Smooth muscle cell (in vitro differentiated cells): Measurements from ENCODE around the gene DKK3. TPM values are rescaled to one million over a fixed set of nuclear protein-coding genes. Genes with fewer than 3 reads are reported as not detected.

Experiments used
- DNase-seq: peaks from one replicate; lab custom pipeline; 2025; ENCODE audit not compliant: unreplicated experiment; lab: John Stamatoyannopoulos, UW
- H2AFZ ChIP-seq: fragments of 200-600 bp; sonication (generic); 2 replicates; pipeline ENCODE4 v1.6.0; 2016; ENCODE audit warnings: antibody characterized with exemption, low read depth, mild to moderate bottlenecking
- H3F3A ChIP-seq: fragments of 200-600 bp; sonication (generic); 2 replicates; pipeline ENCODE4 v1.6.0; 2017; ENCODE audit warnings: antibody characterized with exemption, low read depth
- H3K27ac ChIP-seq: fragments of 200-600 bp; sonication (generic); 2 replicates; pipeline ENCODE4 v1.5.1; 2016; ENCODE audit warnings: low read depth, mild to moderate bottlenecking
- H3K27me3 ChIP-seq: fragments of 200-600 bp; sonication (generic); 2 replicates; pipeline ENCODE4 v1.6.1; 2016; ENCODE audit warnings: low read depth, mild to moderate bottlenecking
- H3K36me3 ChIP-seq: fragments of 200-600 bp; sonication (generic); 2 replicates; pipeline ENCODE4 v1.5.1; 2016; ENCODE audit warnings: low read depth
- H3K4me1 ChIP-seq: fragments of 200-600 bp; sonication (generic); 2 replicates; pipeline ENCODE4 v1.5.1; 2016; ENCODE audit warnings: low read depth
- H3K4me2 ChIP-seq: fragments of 200-600 bp; sonication (generic); 2 replicates; pipeline ENCODE4 v1.6.0; 2016; ENCODE audit warnings: mild to moderate bottlenecking
- H3K4me3 ChIP-seq: fragments of 200-600 bp; sonication (generic); 2 replicates; pipeline ENCODE4 v1.5.1; 2016; ENCODE audit warnings: mild to moderate bottlenecking
- H3K79me2 ChIP-seq: fragments of 200-600 bp; sonication (generic); 2 replicates; pipeline ENCODE4 v1.6.0; 2016; ENCODE audit warnings: low read depth, mild to moderate bottlenecking
- H3K9ac ChIP-seq: fragments of 200-600 bp; sonication (generic); 2 replicates; pipeline ENCODE4 v1.6.0; 2016; ENCODE audit warnings: low read depth
- H3K9me3 ChIP-seq: fragments of 200-600 bp; sonication (generic); replicated peaks from 2 replicates; pipeline ENCODE4 v1.5.1; 2016; ENCODE audit warnings: low read depth
- H4K20me1 ChIP-seq: fragments of 200-600 bp; sonication (generic); 2 replicates; pipeline ENCODE4 v1.6.0; 2016; ENCODE audit warnings: low read depth
- CTCF ChIP-seq: fragments of 200-600 bp; sonication (generic); IDR thresholded peaks from 2 replicates; pipeline ENCODE4 v1.5.1; 2017; ENCODE audit warnings: borderline replicate concordance, mild to moderate bottlenecking, antibody characterized with exemption; ENCODE audit not compliant: insufficient read depth, poor library complexity, severe bottlenecking
- WGBS: methylation state at CpG from one replicate; pipeline ENCODE4 v1.1.7; 2016; ENCODE audit warnings: low lambda C conversion rate; 5-methylcytosine and 5-hydroxymethylcytosine counted together
- polyA plus RNA-seq: library from polyadenylated mRNA; unstranded; fragments of >200 nt; fragmentation: Nextera tagmentation; extraction: Ambion mirVana; gene quantifications from 2 replicates; pipeline ENCODE4 v1.2.1, GENCODE V29; 2016
- total RNA-seq: library from RNA; depleted of rRNA; stranded (reverse); fragments of >200 nt; gene quantifications from 2 replicates; pipeline ENCODE4 v1.2.3, GENCODE V29; 2014

Gene DKK3
- total and polyA plus RNA-seq, 2 experiments from 2014 or later = 105 to 113 TPM

GRCh38 chr11:11969380-11970215, 38.8 kb downstream of the DKK3 start:
- Histone ChIP-seq H3K36me3 (no peaks in the 10 kb centered on the region), H3K9ac (no peak overlapping the region), H3K4me1 (peaks cover 9% of the 10 kb centered on the region), H3K27me3 (no peaks in the 10 kb centered on the region), H2AFZ (no peak overlapping the region), H3K79me2 (no peaks in the 10 kb centered on the region), H3K9me3 (no peaks in the 10 kb centered on the region), H3K4me3 (no peak overlapping the region), H3F3A (no peaks in the 10 kb centered on the region), H3K4me2 (no peak overlapping the region), H4K20me1 (no peaks in the 10 kb centered on the region), H3K27ac (no peak overlapping the region)
- TF ChIP-seq CTCF = no peak
- WGBS = 90% methylated on average over 19 of the region's 19 CpGs
- no peak for DNase-seq

GRCh38 chr11:11968511-11969280, 39.7 kb downstream of the DKK3 start:
- H3K27me3 ChIP-seq = no peaks in the 10 kb centered on the region
- DNase-seq = no peak
- no peak for TF ChIP-seq CTCF
- peaks cover 8% of the 10 kb centered on the region for H3K4me1 ChIP-seq
- WGBS = 61% methylated on average over 11 of the region's 11 CpGs
- no peaks in the 10 kb centered on the region for H3K9me3 ChIP-seq
- no peaks in the 10 kb centered on the region for H3F3A ChIP-seq
- H3K4me3 ChIP-seq = no peak overlapping the region
- H3K9ac ChIP-seq = no peak overlapping the region
- H3K27ac ChIP-seq = no peak overlapping the region
- no peak overlapping the region for H2AFZ ChIP-seq
- no peaks in the 10 kb centered on the region for H3K79me2 ChIP-seq
- H3K4me2 ChIP-seq = no peak overlapping the region
- no peaks in the 10 kb centered on the region for H4K20me1 ChIP-seq
- H3K36me3 ChIP-seq = no peaks in the 10 kb centered on the region

- no peak for DNase-seq
- Histone ChIP-seq H4K20me1 (no peaks in the 10 kb centered on the region), H3K36me3 (no peaks in the 10 kb centered on the region), H3K9me3 (no peaks in the 10 kb centered on the region), H3K4me2 (no peak overlapping the region), H3K9ac (no peak overlapping the region), H2AFZ (no peak overlapping the region), H3K4me3 (no peak overlapping the region), H3K4me1 (peaks cover 3% of the 10 kb centered on the region), H3K79me2 (no peaks in the 10 kb centered on the region), H3F3A (no peaks in the 10 kb centered on the region), H3K27ac (no peak overlapping the region), H3K27me3 (no peaks in the 10 kb centered on the region)
- TF ChIP-seq CTCF = no peak
- WGBS = 94% methylated on average over 11 of the region's 11 CpGs
These were observed 40.5 kb downstream of the DKK3 start for GRCh38 chr11:11967669-11968510.
